ENCODE results near the gene ILK. TPM values are rescaled to one million over a fixed set of nuclear protein-coding genes. Genes with fewer than 3 reads are reported as not detected.

Gene ILK
- total and polyA plus RNA-seq, 2 donors (not counting 3 experiments of a cell fraction or from before 2014, with no cell fraction given), result 221 to 296 TPM

- no peak for FAIRE-seq
- ChIA-PET POLR2A (no interaction called here), CTCF (interaction anchor here (1.8 kb wide), 1 partner anchor 25 kb away, joined by 12 read pairs; no protein-coding TSS in a partner anchor)
Measured at GRCh38 chr11:6556139-6556949, 47.2 kb upstream of the ILK start.

More at GRCh38 chr11:6556139-6556949, 47.2 kb upstream of the ILK start:
- no peak for TF ChIP-seq EZH2 (IDR thresholded peaks at IDR 0.05; ENCODE audit: borderline replicate concordance, low read depth, low read length, severe bottlenecking)
- no peak for TF ChIP-seq JUN (IDR thresholded peaks at IDR 0.05; ENCODE audit: borderline replicate concordance, insufficient read depth, insufficient read length, low read depth)
- no peak for TF ChIP-seq GATA2 (IDR thresholded peaks at IDR 0.05; ENCODE audit: insufficient read depth, insufficient read length, low read depth, low read length)
- no peak for TF ChIP-seq POLR2AphosphoS5 (IDR thresholded peaks at IDR 0.05; ENCODE audit: insufficient read depth, low read depth, low read length)
- no peak for TF ChIP-seq POLR2A (IDR thresholded peaks at IDR 0.05; ENCODE audit: low read depth, low read length)
- TF ChIP-seq, protein P1, sequence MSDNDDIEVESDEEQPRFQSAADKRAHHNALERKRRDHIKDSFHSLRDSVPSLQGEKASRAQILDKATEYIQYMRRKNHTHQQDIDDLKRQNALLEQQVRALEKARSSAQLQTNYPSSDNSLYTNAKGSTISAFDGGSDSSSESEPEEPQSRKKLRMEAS (IDR thresholded peaks at IDR 0.05; ENCODE audit: insufficient read depth, insufficient read length), result no peak
- TF ChIP-seq FOS (IDR thresholded peaks at IDR 0.05; ENCODE audit: borderline replicate concordance, insufficient read depth, low read length), result no peak
- no peak for TF ChIP-seq MYC (IDR thresholded peaks at IDR 0.05; ENCODE audit: low read depth, low read length)
- TF ChIP-seq CTCF (IDR thresholded peaks at IDR 0.05; ENCODE audit: extremely low read depth in 1 of 2, insufficient read depth in 1 of 2, low read depth in 1 of 2, low read length in 2 of 2), result no peak
- no peak for DNase-seq (ENCODE audit: low read depth, low spot score)
- BruUV-seq (replicated peaks), result no TSS peak
- Histone ChIP-seq H3K9ac (replicated peaks; ENCODE audit: extremely low read depth, insufficient read depth, low read length) (no peak overlapping the region), H3K27ac (ENCODE audit: insufficient read depth, low read depth, low read length) (no peak overlapping the region), H2AFZ (ENCODE audit: low read depth, low read length) (no peak overlapping the region), H3K4me3 (replicated peaks in 1 of 3; ENCODE audit: insufficient read depth in 1 of 3, low read depth in 1 of 3, low read length in 3 of 3) (no peak overlapping the region), H3K9me3 (replicated peaks; ENCODE audit: control insufficient read depth, insufficient read depth, low read length) (no peaks in the 10 kb centered on the region), H3K27me3 (ENCODE audit: control insufficient read depth in 2 of 2, insufficient read depth in 2 of 2, low read length in 2 of 2) (no peaks in the 10 kb centered on the region), H3K36me3 (ENCODE audit: control insufficient read depth in 2 of 2, extremely low read depth in 1 of 2, insufficient read depth in 2 of 2, low read length in 2 of 2) (no peaks in the 10 kb centered on the region), H3K4me2 (ENCODE audit: insufficient read depth, low read length) (no peak overlapping the region), H4K20me1 (replicated peaks; ENCODE audit: control insufficient read depth, extremely low read depth, insufficient read depth, low read length) (no peaks in the 10 kb centered on the region), H3K4me1 (ENCODE audit: control insufficient read depth, extremely low read depth, insufficient read depth, low read length) (no peaks in the 10 kb centered on the region), H3K79me2 (ENCODE audit: control insufficient read depth, insufficient read depth, low read length) (no peaks in the 10 kb centered on the region), H3K9me1 (replicated peaks; ENCODE audit: control insufficient read depth, extremely low read depth, insufficient read depth, low read length) (no peaks in the 10 kb centered on the region)
- intact Hi-C loops (cut with micrococcal nuclease), result no loop called here
- dilution Hi-C loops (cut with MboI; ENCODE audit: extremely low pct_ligation_motif_present, low sequenced_read_pairs), result no loop called here

Data from endothelial cell of umbilical vein (primary cell).